HCT116 (cell line): ENCODE results near the gene FERD3L. TPM values are rescaled to one million over a fixed set of nuclear protein-coding genes. Genes with fewer than 3 reads are reported as not detected.
A peak's percentile ranks its signal among the peaks of the same experiment; 100 is the strongest.

ENCODE experiments used
- ATAC-seq: fragments of 200-7000 bp; cut with Tn5 transposase; 2 replicates; pipeline ENCODE4 v1.9.1; 2020; ENCODE audit warnings: mild to moderate bottlenecking, moderate library complexity
- BruUV-seq: library from RNA; stranded (reverse); fragments of 400-500 nt; replicated peaks from 2 replicates; lab custom pipeline; 2021; lab: Mats Ljungman, UMichigan
- CTCF ChIA-PET: fragments of 300-600 bp; sonication (Branson Sonifier 250); formaldehyde crosslinking; loops from one replicate; lab custom pipeline; 2021; ENCODE audit warnings: antibody characterized with exemption; lab: Charles Lee
- POLR2A ChIA-PET: fragments of 300-600, 350-600 bp; sonication (Branson Sonifier 250); formaldehyde crosslinking; loops from one replicate; lab custom pipeline; 2021; ENCODE audit warnings: antibody characterized with exemption; lab: Charles Lee
- RAD21 ChIA-PET, 2 experiments: fragments of 300-600 bp; sonication (Branson Sonifier 250); formaldehyde crosslinking; loops; one replicate each; lab custom pipeline; 2023; ENCODE audit warnings: low total read pairs in 2 of 2; ENCODE audit not compliant: uncharacterized antibody in 2 of 2, unreplicated experiment in 2 of 2, low non-redundant PET in 1 of 2; lab: Charles Lee
- DNase-seq: peaks from one replicate; pipeline ENCODE4 v3.0.0-alpha.2; 2010; ENCODE audit warnings: low read depth, low spot score
- H2AFZ ChIP-seq: fragments of 200-600 bp; shearing (Covaris generic), sonication (generic); 2 replicates; pipeline ENCODE4 v1.6.1; 2017; ENCODE audit warnings: low read depth, mixed run types, mixed read lengths, antibody characterized with exemption, low read length; ENCODE audit not compliant: poor library complexity, severe bottlenecking
- H3K27ac ChIP-seq: 2 replicates; pipeline ENCODE4 v1.5.1; 2012; ENCODE audit warnings: low read depth, low read length
- H3K27me3 ChIP-seq: fragments of 200-600 bp; sonication (generic); 2 replicates; pipeline ENCODE4 v1.6.1; 2016; ENCODE audit warnings: mixed run types, low read length, mixed read lengths; ENCODE audit not compliant: insufficient read depth
- H3K36me3 ChIP-seq, 2 experiments: fragments of 200-500 bp in 1 of 2; fragments of 200-600 bp in 1 of 2; sonication (Bioruptor generic) in 1 of 2; sonication (generic) in 1 of 2; 2 replicates each; pipeline versions ENCODE4 v1.5.1 to v1.6.1; 2014 to 2016; ENCODE audit warnings: low read length in 2 of 2, inconsistent platforms in 1 of 2, mixed read lengths in 1 of 2, mixed run types in 1 of 2; ENCODE audit not compliant: insufficient read depth in 2 of 2, control insufficient read depth in 1 of 2
- H3K4me1 ChIP-seq, 2 experiments: fragments of 200-600 bp in 1 of 2; sonication (generic) in 1 of 2; 2 replicates each; pipeline versions ENCODE4 v1.5.1 to v1.6.1; 2012 to 2017; ENCODE audit warnings: low read length in 2 of 2, inconsistent platforms in 1 of 2, mild to moderate bottlenecking in 1 of 2, mixed read lengths in 1 of 2, mixed run types in 1 of 2, moderate library complexity in 1 of 2; ENCODE audit not compliant: insufficient read depth in 2 of 2, control insufficient read depth in 1 of 2
- H3K4me2 ChIP-seq: fragments of 200-600 bp; sonication (generic); 2 replicates; pipeline ENCODE4 v1.6.1; 2017; ENCODE audit warnings: mixed run types, low read length, mixed read lengths
- H3K4me3 ChIP-seq, 2 experiments: fragments of 200-600 bp in 1 of 2; sonication (generic) in 1 of 2; replicated peaks in 1 of 2; 2 replicates each; pipeline ENCODE4 v1.5.1; 2011 to 2016; ENCODE audit warnings: low read length in 2 of 2, control low read depth in 1 of 2, low read depth in 1 of 2, mild to moderate bottlenecking in 1 of 2, mixed read lengths in 1 of 2, mixed run types in 1 of 2
- H3K79me2 ChIP-seq: fragments of 200-600 bp; sonication (generic); 2 replicates; pipeline ENCODE4 v1.6.1; 2017; ENCODE audit warnings: mild to moderate bottlenecking, mixed run types, low read length, moderate library complexity, mixed read lengths; ENCODE audit not compliant: insufficient read depth
- H3K9ac ChIP-seq: fragments of 200-600 bp; sonication (generic); 2 replicates; pipeline ENCODE4 v1.6.1; 2016; ENCODE audit warnings: low read length, mixed read lengths
- H3K9me2 ChIP-seq: fragments of 200-600 bp; sonication (generic), shearing (Covaris generic); 2 replicates; pipeline ENCODE4 v1.6.1; 2017; ENCODE audit warnings: mixed run types, mild to moderate bottlenecking, moderate library complexity; ENCODE audit not compliant: insufficient read depth
- H3K9me3 ChIP-seq, 2 experiments: fragments of 200-500 bp in 1 of 2; fragments of 200-600 bp in 1 of 2; sonication (Bioruptor generic) in 1 of 2; sonication (generic) in 1 of 2; 2 replicates each; pipeline ENCODE4 v1.6.1; 2014 to 2017; ENCODE audit warnings: low read length in 2 of 2, mixed read lengths in 2 of 2, inconsistent platforms in 1 of 2, low read depth in 1 of 2, mild to moderate bottlenecking in 1 of 2, mixed run types in 1 of 2, moderate library complexity in 1 of 2; ENCODE audit not compliant: control insufficient read depth in 1 of 2, insufficient read depth in 1 of 2
- H4K20me1 ChIP-seq: fragments of 200-600 bp; sonication (generic), shearing (Covaris generic); 2 replicates; pipeline ENCODE4 v1.6.1; 2017; ENCODE audit warnings: mixed run types, mild to moderate bottlenecking, moderate library complexity; ENCODE audit not compliant: insufficient read depth
- CBX3 ChIP-seq: IDR thresholded peaks from 2 replicates; pipeline ENCODE4 v1.6.1; 2012; ENCODE audit warnings: low read depth
- CTCF ChIP-seq, 3 experiments: fragments of 200-600 bp in 1 of 3; sonication (generic) in 1 of 3; IDR thresholded peaks in 2 of 3; conservative IDR thresholded peaks in 1 of 3; 2 replicates each; pipeline ENCODE4 v1.5.1; 2012 to 2017; ENCODE audit warnings: low read depth in 2 of 3, low read length in 2 of 3, antibody characterized with exemption in 1 of 3, borderline replicate concordance in 1 of 3, control low read depth in 1 of 3, mild to moderate bottlenecking in 1 of 3, mixed read lengths in 1 of 3, mixed run types in 1 of 3, moderate library complexity in 1 of 3; ENCODE audit not compliant: insufficient read depth in 1 of 3
- EZH2phosphoT487 ChIP-seq: fragments of 200-600 bp; IDR thresholded peaks from 2 replicates; pipeline ENCODE4 v1.6.1; 2018; ENCODE audit warnings: antibody characterized with exemption, borderline replicate concordance
- POLR2A ChIP-seq: IDR thresholded peaks from 2 replicates; pipeline ENCODE4 v1.7.0; 2011; ENCODE audit warnings: borderline replicate concordance; ENCODE audit not compliant: insufficient read depth, insufficient read length; ENCODE audit errors: extremely low read depth
- POLR2AphosphoS5 ChIP-seq: IDR thresholded peaks from 2 replicates; pipeline ENCODE4 v1.6.1; 2011; ENCODE audit warnings: mild to moderate bottlenecking, low read depth, low read length, moderate library complexity
- RAD21 ChIP-seq: IDR thresholded peaks from 2 replicates; pipeline ENCODE4 v1.6.1; 2012; ENCODE audit warnings: low read depth, mild to moderate bottlenecking
- REST ChIP-seq: IDR thresholded peaks from 2 replicates; pipeline ENCODE4 v1.6.1; 2012; ENCODE audit warnings: low read depth
- TCF7L2 ChIP-seq: IDR thresholded peaks from 2 replicates; pipeline ENCODE4 v1.7.0; 2011; ENCODE audit warnings: borderline replicate concordance, inconsistent platforms; ENCODE audit not compliant: insufficient read depth, insufficient read length; ENCODE audit errors: extremely low read depth
- YY1 ChIP-seq: IDR thresholded peaks from 2 replicates; pipeline ENCODE4 v1.6.1; 2011; ENCODE audit warnings: low read length, low read depth, moderate library complexity, mild to moderate bottlenecking; ENCODE audit not compliant: insufficient replicate concordance; ENCODE audit errors: extremely low read depth
- ZBTB33 ChIP-seq: IDR thresholded peaks from 2 replicates; pipeline ENCODE4 v1.6.1; 2011; ENCODE audit warnings: mild to moderate bottlenecking, low read length, moderate library complexity; ENCODE audit not compliant: insufficient replicate concordance; ENCODE audit errors: extremely low read depth
- ZNF274 ChIP-seq: fragments of 200-500 bp; sonication (Bioruptor generic); IDR thresholded peaks from 2 replicates; pipeline ENCODE4 v1.6.1; 2014; ENCODE audit warnings: mild to moderate bottlenecking, low read depth, low read length, inconsistent platforms
- intact Hi-C: fragments of 100-400 bp; cut with micrococcal nuclease; formaldehyde crosslinking; loops from 2 replicates; pipeline ENCODE4 v1.10.0; 2022
- total RNA-seq: library from RNA; stranded (reverse); gene quantifications from one replicate; pipeline ENCODE4 v1.2.1, GENCODE V29; 2021; ENCODE audit not compliant: unreplicated experiment

The FERD3L gene
- total RNA-seq, 1 experiment from 2014 or later: not detected

GRCh38 chr7:19117870-19118608, 27.2 kb downstream of the FERD3L start:
- Histone ChIP-seq H3K4me3 (no peak overlapping the region), H3K9ac (no peak overlapping the region), H3K9me3 (no peaks in the 10 kb centered on the region), H3K4me1 (peaks cover 0 to 5% of the 10 kb centered on the region in 2 experiments; a peak in 1 of 4 replicates), H4K20me1 (no peaks in the 10 kb centered on the region), H3K27ac (no peak overlapping the region), H3K9me2 (no peaks in the 10 kb centered on the region), H3K36me3 (no peaks in the 10 kb centered on the region), H3K27me3 (peaks cover 9% of the 10 kb centered on the region; the same call in 1 of the 2 replicates), H3K4me2 (no peak overlapping the region), H3K79me2 (no peaks in the 10 kb centered on the region), H2AFZ (no peak overlapping the region)
- BruUV-seq: no TSS peak
- no peak for ATAC-seq
- DNase-seq: no peak
- POLR2A ChIA-PET: no interaction called here
- CTCF ChIA-PET: interaction anchor here (1.0 kb wide), 1 partner anchor 374 kb away, joined by 5 read pairs; no protein-coding TSS in a partner anchor
- intact Hi-C loops: no loop called here
- TF ChIP-seq REST (no peak), CBX3 (no peak), ZNF274 (no peak), EZH2phosphoT487 (no peak), POLR2A (no peak), TCF7L2 (no peak), ZBTB33 (no peak), RAD21 (peak; percentile 16; the same call in 1 of the 2 replicates), POLR2AphosphoS5 (no peak), CTCF (IDR thresholded peaks at IDR 0.05 in 2 of 3, conservative IDR thresholded peaks at IDR 0.05 in 1 of 3; ENCODE audit: borderline replicate concordance in 1 of 3, insufficient read depth in 1 of 3, low read depth in 2 of 3, low read length in 2 of 3) (peak in 1 of 3 experiments; percentile 19; a peak in 1 of 6 replicates), YY1 (no peak)
- RAD21 ChIA-PET: no interaction called here
